Stomach (tissue), 9 donors: Measurements from ENCODE around the gene KCNJ16. TPM values are rescaled to one million over a fixed set of nuclear protein-coding genes. Genes with fewer than 3 reads are reported as not detected.
A peak's percentile ranks its signal among the peaks of the same experiment; 100 is the strongest.

Experiments used
- DNase-seq, 2 donors: peaks; one replicate each; pipeline versions ENCODE4 v3.0.0 to v3.0.0-alpha.2; 2013 to 2019
- H3K27ac ChIP-seq, 5 donors: fragments of 200-600 bp in 4 of 5; sonication (generic) in 4 of 5; one replicate each; pipeline ENCODE4 v1.5.1; 2013 to 2019; ENCODE audit warnings: mild to moderate bottlenecking in 1 of 5, moderate library complexity in 1 of 5
- H3K27me3 ChIP-seq, 3 donors: fragments of 200-600 bp; sonication (generic); one replicate each; pipeline ENCODE4 v1.5.1; 2017 to 2019; ENCODE audit warnings: mixed run types in 1 of 3
- H3K36me3 ChIP-seq, 4 donors: fragments of 200-600 bp; sonication (generic); 1 replicate in 3 of 4; 2 replicates in 1 of 4; pipeline ENCODE4 v1.5.1; 2016 to 2019
- H3K4me1 ChIP-seq, 4 donors: fragments of 200-600 bp; sonication (generic); one replicate each; pipeline ENCODE4 v1.5.1; 2016 to 2019
- H3K4me3 ChIP-seq, 4 donors: fragments of 200-600 bp; sonication (generic) in 3 of 4; one replicate each; pipeline ENCODE4 v1.5.1; 2016 to 2019; ENCODE audit warnings: mild to moderate bottlenecking in 1 of 4
- H3K9me3 ChIP-seq, 4 donors: fragments of 200-600 bp; sonication (generic); one replicate each; pipeline ENCODE4 v1.5.1; 2016 to 2019
- CTCF ChIP-seq, 7 experiments: fragments of 450-650 bp in 4 of 7; fragments of 200-600 bp in 3 of 7; sonication (generic) in 3 of 7; IDR thresholded peaks; one replicate each; pipeline ENCODE4 v1.5.1; 2016 to 2019; ENCODE audit warnings: antibody characterized with exemption in 7 of 7, control low read depth in 2 of 7, mild to moderate bottlenecking in 1 of 7
- EP300 ChIP-seq: sonication (generic); formaldehyde crosslinking; IDR thresholded peaks from one replicate; pipeline ENCODE4 v1.6.1; 2017; ENCODE audit warnings: antibody characterized with exemption
- POLR2A ChIP-seq, 4 donors: fragments of 450-650 bp; IDR thresholded peaks; one replicate each; pipeline ENCODE4 v1.6.1; 2016; ENCODE audit warnings: antibody characterized with exemption in 4 of 4, control low read depth in 2 of 4, mild to moderate bottlenecking in 1 of 4, moderate library complexity in 1 of 4
- POLR2AphosphoS5 ChIP-seq, 3 donors: sonication (generic); formaldehyde crosslinking; IDR thresholded peaks; one replicate each; pipeline ENCODE4 v1.6.1; 2016; ENCODE audit warnings: antibody characterized with exemption in 3 of 3
- WGBS, 5 donors: extraction: QIAGEN DNeasy Blood & Tissue Kit in 3 of 5; methylation state at CpG; one replicate each; pipeline versions ENCODE4 v1.1.5 to v1.1.7; 2013 to 2018; 5-methylcytosine and 5-hydroxymethylcytosine counted together
- intact Hi-C: fragments of 100-400 bp; cut with DNase I; formaldehyde crosslinking; loops from one replicate; pipeline ENCODE4 v1.15.1; 2023; ENCODE audit warnings: low total_unique reads
- polyA plus RNA-seq, 3 donors: library from polyadenylated mRNA; stranded (reverse); fragments of 200-250 nt; gene quantifications; one replicate each; pipeline ENCODE4 v1.2.3, GENCODE V29; 2013
- total RNA-seq, 5 donors: library from RNA; depleted of rRNA; stranded (reverse); fragments of >200 nt; gene quantifications; one replicate each; pipeline versions ENCODE4 v1.1.0 to v1.2.3, GENCODE V29; 2014 to 2016
- donor health status: healthy with polysubstance abuse.
- donor health status: Bipolar disorder and iron deficiency.
- donor health status: healthy.

KCNJ16 gene
- total and polyA plus RNA-seq, 8 donors, result 5.9 to 135 (median 12.9) TPM; not detected in 1

- 0 to 1% (median 1%) methylated on average over 25 to 67 of the region's 67 CpGs for WGBS, 5 donors
- Histone ChIP-seq H3K27me3 (peaks cover 0 to 20% (median 0%) of the 10 kb centered on the region in 3 donors), H3K9me3 (no peaks in the 10 kb centered on the region), H3K4me1 (peaks cover 4 to 35% (median 17%) of the 10 kb centered on the region in 4 donors), H3K36me3 (no peaks in the 10 kb centered on the region), H3K4me3 (peak within 1 kb of the TSS; percentile 51 to 77 (median 54)), H3K27ac (peak within 1 kb of the TSS; percentile 77 to 95 (median 87))
- intact Hi-C loops, result no loop called here
- peak; percentile 92 to 96 for DNase-seq
- TF ChIP-seq EP300, result peak; percentile 30
- no peak for TF ChIP-seq CTCF (IDR thresholded peaks at IDR 0.05)
- peak in 1 of 4 donors; percentile 62 for TF ChIP-seq POLR2A (IDR thresholded peaks at IDR 0.05)
- peak; percentile 18 to 95 (median 83) for TF ChIP-seq POLR2AphosphoS5 (IDR thresholded peaks at IDR 0.05)
Observed at GRCh38 chr17:70168977-70169708, 94.1 kb downstream of the KCNJ16 start, which contains the start of gene KCNJ2. Gene KCNJ2 (plus strand): TSS chr17:70169532. CDS start chr17:70175040, 5,508 bp downstream.

- no peaks in the 10 kb centered on the region for H3K9me3 ChIP-seq
- H3K4me3 ChIP-seq, result peak overlapping the region; percentile 51 to 77 (median 54)
- 9 to 12% (median 10%) methylated on average over 21 to 24 of the region's 24 CpGs for WGBS, 5 donors
- peak overlapping the region; percentile 77 to 95 (median 87) for H3K27ac ChIP-seq
- no peak for DNase-seq
- H3K4me1 ChIP-seq, result peaks cover 4 to 35% (median 17%) of the 10 kb centered on the region in 4 donors
- H3K36me3 ChIP-seq, result peaks cover 0 to 3% (median 1%) of the 10 kb centered on the region in 4 donors
- no peak for TF ChIP-seq CTCF (IDR thresholded peaks at IDR 0.05)
- TF ChIP-seq EP300, result no peak
- no peak for TF ChIP-seq POLR2AphosphoS5 (IDR thresholded peaks at IDR 0.05)
- no peak for TF ChIP-seq POLR2A (IDR thresholded peaks at IDR 0.05)
- intact Hi-C loops, result no loop called here
- H3K27me3 ChIP-seq, result peaks cover 0 to 20% (median 0%) of the 10 kb centered on the region in 3 donors
Observed at GRCh38 chr17:70169709-70170597, 94.9 kb downstream of the KCNJ16 start.

GRCh38 chr17:70171159-70171558 is 96.1 kb downstream of the KCNJ16 start:
- TF ChIP-seq POLR2AphosphoS5 (IDR thresholded peaks at IDR 0.05), result no peak
- TF ChIP-seq EP300, result no peak
- no peak for TF ChIP-seq POLR2A (IDR thresholded peaks at IDR 0.05)
- no peak for TF ChIP-seq CTCF (IDR thresholded peaks at IDR 0.05)
- Histone ChIP-seq H3K9me3 (no peaks in the 10 kb centered on the region), H3K4me1 (peaks cover 4 to 35% (median 17%) of the 10 kb centered on the region in 4 donors), H3K27ac (no peak overlapping the region), H3K4me3 (peak overlapping the region in 2 of 4 donors; percentile 55 to 77), H3K36me3 (peaks cover 0 to 15% (median 13%) of the 10 kb centered on the region in 4 donors), H3K27me3 (peaks cover 0 to 20% (median 0%) of the 10 kb centered on the region in 3 donors)
- 36 to 52% (median 49%) methylated on average over 5 of the region's 5 CpGs for WGBS, 5 donors
- intact Hi-C loops, result no loop called here
- DNase-seq, result peak in 1 of 2 donors; percentile 28

- WGBS, 5 donors, result 70 to 94% (median 87%) methylated on average over 2 of the region's 2 CpGs
- Histone ChIP-seq H3K9me3 (no peaks in the 10 kb centered on the region), H3K27me3 (peaks cover 0 to 20% (median 0%) of the 10 kb centered on the region in 3 donors), H3K36me3 (peaks cover 3 to 21% (median 14%) of the 10 kb centered on the region in 4 donors), H3K27ac (no peak overlapping the region), H3K4me1 (peaks cover 4 to 35% (median 17%) of the 10 kb centered on the region in 4 donors), H3K4me3 (no peak overlapping the region)
- DNase-seq, result no peak
- intact Hi-C loops, result no loop called here
- TF ChIP-seq CTCF (IDR thresholded peaks at IDR 0.05) (no peak), POLR2A (IDR thresholded peaks at IDR 0.05) (no peak), EP300 (no peak)
Observed at GRCh38 chr17:70172449-70172848, 97.4 kb downstream of the KCNJ16 start.
